MV-4-11 (cell line): ENCODE measurements around the gene TMBIM1.
"Not testable (repeated sequence)": the region's sequence is repeated elsewhere in the genome, so short reads cannot be mapped to it uniquely, and the experiment has no call there.

Experiments
- DNase-seq: peaks from one replicate; lab custom pipeline; 2025; lab: John Stamatoyannopoulos, UW

TMBIM1 gene

DNA sequence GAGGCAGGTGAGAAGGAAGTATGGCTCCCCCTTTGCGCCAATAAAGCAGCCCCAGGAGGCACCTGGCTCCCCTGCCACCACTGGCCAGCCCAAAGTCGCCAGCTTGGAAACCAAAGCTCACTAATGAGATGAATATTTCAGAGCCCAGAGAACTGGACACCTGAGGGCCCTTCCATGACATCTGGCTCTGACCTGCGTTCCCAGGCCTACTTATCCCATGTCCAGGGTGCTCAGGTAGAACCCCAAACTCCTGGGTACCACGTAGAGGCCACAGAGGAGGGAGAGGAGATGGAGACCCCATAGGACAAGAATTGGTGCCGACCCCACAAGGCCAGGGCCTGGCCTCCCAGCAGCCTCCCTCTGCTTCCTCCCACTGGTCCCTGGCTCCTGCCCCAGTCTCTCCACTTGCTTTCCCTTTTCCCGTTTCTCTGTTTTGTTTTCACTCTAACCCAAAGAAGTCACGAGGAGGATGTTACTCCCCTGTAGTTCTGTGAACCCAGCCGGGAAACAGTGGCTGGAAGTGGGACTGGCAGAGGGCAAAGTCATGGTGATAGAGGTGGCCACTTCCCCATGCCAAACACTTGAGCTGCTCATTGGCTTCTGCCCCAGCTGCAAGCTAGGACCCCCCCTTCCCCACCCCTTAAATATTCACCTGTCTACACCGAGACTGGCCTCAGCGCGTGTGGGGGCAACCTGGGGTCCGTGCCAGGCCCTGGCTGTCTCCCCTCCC is 820 bp downstream of the TMBIM1 start:
- DNase-seq = peak; percentile 41

DNA sequence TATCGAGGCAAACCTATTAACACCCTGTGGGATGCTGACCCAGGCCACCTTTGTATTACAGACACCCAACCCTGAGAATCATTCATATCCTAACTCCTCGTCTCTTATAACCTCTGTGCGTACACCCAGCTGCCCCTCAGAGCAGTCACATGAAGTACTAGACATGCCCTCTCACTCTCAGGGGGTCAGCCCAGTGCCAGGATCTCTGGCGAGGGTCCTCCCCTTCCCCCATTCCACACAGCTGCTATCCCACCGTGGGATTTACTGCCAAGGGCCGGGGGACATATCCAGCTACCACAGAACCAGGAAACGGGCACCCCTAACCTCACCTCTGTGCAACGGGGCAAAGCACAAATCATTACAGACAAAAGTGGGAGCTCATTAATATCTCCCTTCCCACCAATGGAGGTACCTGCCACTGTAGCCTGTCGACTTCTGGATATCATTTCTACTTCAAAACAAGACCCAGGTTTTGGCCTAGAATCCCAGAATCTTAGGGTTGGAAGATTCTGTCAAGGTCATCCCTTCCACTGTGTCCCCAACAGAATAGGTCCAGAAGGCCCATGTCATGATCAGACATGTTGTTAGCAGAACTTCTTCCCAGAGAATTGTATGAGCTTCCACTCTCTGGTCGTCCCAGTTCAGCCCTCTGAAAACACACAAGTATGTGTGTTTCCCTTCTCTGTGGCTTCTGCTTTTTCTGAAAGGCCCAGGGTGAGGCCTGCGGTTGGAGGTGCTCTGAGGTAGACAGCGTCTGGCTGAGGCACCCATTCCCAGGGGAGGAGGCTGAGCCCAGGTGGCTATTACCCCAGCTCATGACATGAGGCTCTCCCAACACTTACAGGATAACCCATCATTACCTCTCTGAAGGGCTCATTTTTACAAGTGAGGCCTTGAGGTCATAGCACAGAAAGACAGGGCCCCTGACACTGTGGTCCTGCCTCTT is 1.7 kb downstream of the TMBIM1 start:
- peak; percentile 27 for DNase-seq

GRCh38 chr2:218289639-218290315 is 2.5 kb downstream of the TMBIM1 start:
- DNase-seq = no peak

- peak; percentile 91 for DNase-seq
Measured at GRCh38 chr2:218286570-218287459, 5.5 kb downstream of the TMBIM1 start.

DNA sequence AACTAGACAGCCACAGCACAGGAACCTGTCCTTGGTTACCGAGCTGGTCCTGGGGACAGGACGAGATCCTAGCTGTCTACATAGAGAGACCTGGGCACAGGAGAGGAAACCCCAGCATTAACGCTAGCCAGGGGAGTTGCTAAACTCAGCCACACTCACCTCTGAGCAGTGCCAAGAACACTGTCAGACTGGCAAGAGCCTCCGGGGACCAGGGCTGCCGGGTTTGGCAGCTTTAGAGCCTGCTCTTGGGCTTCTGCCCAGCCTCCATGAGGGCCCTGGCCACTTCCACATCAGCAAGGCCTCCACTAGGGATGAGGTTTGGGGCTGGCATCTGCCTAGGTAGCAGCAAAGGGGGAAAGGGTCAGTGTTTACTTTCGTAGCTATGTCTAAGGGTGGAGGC is 6.7 kb downstream of the TMBIM1 start:
- DNase-seq = no peak

DNA sequence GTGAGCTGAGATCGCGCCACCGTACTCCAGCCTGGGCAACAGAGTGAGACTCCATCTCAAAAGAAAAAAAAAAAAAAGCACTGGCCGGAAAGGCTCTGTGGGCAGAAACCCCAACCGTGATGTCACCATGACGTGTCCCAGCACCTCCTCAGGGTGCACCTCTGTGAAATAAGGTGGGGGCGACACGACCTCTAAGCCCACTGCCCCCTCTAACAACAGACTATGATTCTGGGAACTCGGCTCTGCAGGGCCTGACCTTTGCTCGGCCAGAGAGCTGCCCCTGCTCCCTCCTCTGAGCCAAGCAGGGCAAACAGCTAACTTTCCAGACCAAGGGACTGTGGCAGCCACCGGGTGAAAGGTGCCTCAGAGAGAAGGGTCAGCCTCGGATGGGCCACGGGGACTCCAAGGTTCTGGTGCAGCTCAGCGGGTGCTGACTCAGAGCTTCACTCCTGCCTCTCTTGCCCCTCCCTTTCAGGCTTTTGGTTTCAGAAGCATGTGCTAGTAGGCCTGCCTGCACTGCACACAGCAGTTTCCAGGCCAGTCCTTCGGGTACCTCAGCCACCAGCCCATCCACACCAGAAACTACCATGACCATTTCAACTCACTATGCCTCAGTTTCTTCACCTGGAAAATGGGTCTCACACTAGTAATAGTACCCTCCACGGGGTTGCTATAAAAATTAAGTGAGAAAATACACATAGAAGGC is 8.0 kb downstream of the TMBIM1 start:
- peak; percentile 28 for DNase-seq

- no peak for DNase-seq
Measured at GRCh38 chr2:218282173-218282991, 9.9 kb downstream of the TMBIM1 start.

DNA sequence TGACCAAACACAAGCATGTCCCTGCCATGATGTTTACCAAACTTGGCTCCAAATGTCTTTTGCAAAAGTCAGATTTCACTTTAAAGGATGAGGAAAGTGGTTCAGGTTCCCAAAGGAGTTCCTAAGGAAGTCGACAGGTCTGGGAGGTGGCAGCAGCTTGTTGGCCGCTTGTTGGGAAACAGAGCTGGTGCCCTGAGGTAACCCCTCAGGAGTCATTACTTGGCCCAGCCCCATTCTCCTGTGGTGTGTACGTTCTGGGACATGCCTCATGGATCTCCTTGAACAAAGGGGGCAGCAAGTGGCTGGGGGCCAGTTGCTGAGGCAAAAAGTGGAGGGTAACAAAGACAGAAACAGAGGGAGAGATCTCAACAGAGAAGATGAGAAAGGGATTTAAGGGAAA is 10.9 kb downstream of the TMBIM1 start:
- DNase-seq = no peak

DNA sequence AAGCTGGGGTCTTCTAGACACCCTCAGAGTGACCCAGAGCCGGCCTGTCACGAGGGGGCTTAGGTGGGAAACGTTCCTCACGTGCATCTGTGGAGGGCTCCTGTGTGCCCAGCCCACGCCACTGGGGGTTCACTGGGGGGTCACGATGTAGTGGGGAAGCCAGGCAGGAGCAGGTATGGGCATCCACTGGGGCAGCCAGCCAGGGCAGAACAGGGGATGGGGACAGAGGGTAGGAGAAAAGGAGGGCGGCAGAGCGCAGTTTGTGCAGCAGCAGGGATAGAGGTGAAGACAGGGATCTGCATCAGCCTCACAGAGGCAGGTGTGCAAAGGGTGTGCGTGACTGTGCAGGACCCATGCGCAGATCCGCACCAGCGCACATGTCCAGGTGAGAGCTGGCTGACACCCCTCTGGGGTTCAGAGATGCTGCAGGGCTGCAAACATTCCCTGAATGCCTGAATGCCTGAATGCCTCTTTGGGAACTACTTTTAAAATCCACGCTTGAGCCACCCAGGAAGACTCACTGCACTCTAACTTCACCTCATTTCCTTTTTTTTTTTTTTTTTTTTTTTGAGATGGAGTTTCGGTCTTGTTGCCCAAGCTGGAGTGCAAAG is 11.9 kb downstream of the TMBIM1 start:
- DNase-seq = no peak

GRCh38 chr2:218278531-218279360 is 13.6 kb downstream of the TMBIM1 start:
- no peak for DNase-seq

DNA sequence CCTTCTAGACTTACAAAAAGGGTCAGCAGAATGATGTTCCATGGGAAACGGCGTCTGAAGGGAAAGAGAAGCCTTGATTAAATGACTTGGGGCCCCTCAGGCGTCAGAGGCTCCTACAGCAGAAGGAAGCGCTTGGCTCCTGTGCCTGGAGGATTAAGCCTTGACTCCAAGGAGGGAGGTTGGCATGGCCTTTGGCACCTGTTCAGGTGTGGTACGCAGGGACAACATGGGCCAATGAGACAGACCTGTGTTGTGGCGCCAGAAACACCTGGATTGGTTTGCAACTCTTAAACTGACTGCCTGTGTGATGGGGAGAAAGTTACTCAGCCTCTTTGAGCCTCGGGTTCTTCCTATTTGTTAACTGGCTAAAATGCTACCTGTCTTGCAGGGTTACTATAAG is 14.4 kb downstream of the TMBIM1 start:
- DNase-seq = no peak

DNA sequence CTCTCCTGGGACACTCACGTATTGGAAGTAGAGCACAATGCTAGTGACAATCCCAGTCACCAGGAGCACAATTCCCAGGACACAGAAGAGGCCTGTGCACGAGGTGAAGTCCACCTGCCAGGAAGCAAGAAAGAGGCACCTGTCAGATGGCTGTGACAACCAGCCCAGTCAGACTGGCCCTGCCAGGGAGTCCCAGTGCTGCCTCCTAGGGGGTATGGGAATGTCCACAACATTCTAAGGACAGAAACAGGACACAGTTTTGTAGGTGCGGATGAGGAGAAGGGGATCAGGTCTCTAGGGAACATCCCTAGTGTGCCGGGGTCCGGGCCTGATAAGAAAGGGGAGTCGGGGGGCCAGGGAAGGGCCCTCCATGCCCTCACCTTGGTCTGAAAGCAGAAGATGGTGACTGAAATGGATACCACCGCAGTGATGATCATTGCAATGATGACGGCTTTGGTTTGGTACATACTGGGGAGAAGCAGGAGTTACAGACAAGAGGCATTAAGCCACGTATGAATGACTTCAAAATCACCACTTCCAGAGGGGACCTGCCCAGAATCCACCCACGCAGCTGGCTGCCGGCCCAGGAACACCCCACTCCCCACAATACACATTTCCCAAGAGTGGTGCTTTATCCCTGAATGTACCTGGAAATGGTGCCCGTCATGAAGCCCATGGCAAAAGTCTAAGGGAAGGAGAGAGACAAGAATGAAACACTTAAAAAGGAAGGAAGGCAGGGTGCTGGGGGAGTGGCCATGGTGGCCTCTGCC is 15.1 kb downstream of the TMBIM1 start:
- DNase-seq = no peak

DNA sequence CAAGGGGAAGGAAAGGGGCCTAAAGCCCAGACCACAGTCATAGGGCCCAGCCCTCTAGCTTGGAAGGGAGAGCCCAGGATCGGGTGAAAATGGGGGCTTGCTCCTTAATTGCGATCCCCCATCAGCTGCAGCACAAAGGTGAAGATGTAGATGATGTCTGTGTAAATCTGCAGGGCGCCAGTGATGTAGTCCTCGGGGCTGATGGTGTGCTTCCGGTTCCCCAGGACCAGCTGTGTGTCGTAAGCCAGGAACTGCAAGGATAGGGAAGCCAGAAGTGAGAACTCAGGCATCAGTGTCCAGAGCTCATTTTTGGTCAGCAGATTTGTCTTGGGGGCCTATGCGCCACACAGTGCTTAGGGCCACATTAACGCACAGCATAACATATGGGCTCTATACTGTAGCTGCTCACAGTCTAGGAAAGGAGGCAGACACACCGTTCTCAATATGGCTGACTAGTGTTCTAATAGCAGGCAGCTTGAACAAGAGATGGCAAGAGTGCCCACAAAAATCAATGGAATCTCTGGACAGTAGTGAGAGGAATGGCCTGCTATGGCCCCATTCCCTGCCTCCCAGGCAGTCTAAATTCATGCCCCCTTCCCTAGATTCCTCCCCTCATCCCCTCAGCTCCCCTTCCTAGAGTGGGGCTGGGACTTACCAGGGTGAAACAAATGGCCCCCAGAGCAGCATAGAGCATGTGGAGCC is 16.8 kb downstream of the TMBIM1 start:
- DNase-seq = no peak

GRCh38 chr2:218274586-218274985 is 17.7 kb downstream of the TMBIM1 start:
- no peak for DNase-seq

DNA sequence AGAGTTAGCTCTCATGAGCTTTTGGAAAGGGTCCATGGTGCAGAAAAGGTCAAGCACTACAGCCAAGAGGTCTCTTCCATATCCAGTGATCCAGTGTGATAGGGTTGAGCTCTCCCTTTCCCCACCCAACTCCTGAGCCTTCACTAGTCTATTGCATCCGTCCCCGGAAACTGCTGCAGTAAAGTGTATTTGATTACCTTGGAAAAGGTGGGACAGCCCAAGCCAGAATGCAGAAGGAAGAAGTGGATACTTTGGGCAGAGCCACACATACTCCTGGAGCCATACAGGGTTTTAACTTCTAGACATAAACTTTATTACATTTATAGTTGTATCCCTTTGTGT is 18.4 kb downstream of the TMBIM1 start:
- DNase-seq = no peak

GRCh38 chr2:218273214-218273907 is 18.9 kb downstream of the TMBIM1 start:
- DNase-seq = not testable (repeated sequence)
